ENCODE data around the gene DUS2. TPM values are rescaled to one million over a fixed set of nuclear protein-coding genes. Genes with fewer than 3 reads are reported as not detected.
"Not testable (repeated sequence)": the region's sequence is repeated elsewhere in the genome, so short reads cannot be mapped to it uniquely, and the experiment has no call there.

Gene DUS2
- total and polyA plus RNA-seq, 9 donors = 4.8 to 15.7 (median 8.5) TPM

DNA sequence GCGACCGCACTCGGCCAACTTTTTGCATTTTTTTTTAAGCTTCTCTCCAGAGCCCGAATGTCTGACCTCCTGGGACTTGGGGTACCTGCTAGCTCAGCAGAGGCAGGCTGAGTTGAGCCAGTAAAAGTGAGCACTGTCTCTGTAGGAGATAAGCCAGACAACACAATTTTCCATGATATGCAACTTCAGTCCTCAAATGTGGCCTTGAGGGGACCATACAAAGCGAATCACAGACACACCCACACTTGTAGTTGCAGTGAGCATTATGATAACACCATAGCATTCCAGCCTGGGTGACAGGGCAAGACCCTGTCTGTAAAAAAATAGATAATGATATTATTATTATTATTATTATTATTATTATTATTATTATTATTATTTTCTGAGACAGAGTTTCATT, 26.4 kb upstream of the DUS2 start:
- no peaks in the 10 kb centered on the region for H3K27me3 ChIP-seq
- H3K27ac ChIP-seq = no peak overlapping the region
- TF ChIP-seq EP300 (IDR thresholded peaks at IDR 0.05) = no peak
- no peak for TF ChIP-seq POLR2A (IDR thresholded peaks at IDR 0.05)
- TF ChIP-seq, protein P1, sequence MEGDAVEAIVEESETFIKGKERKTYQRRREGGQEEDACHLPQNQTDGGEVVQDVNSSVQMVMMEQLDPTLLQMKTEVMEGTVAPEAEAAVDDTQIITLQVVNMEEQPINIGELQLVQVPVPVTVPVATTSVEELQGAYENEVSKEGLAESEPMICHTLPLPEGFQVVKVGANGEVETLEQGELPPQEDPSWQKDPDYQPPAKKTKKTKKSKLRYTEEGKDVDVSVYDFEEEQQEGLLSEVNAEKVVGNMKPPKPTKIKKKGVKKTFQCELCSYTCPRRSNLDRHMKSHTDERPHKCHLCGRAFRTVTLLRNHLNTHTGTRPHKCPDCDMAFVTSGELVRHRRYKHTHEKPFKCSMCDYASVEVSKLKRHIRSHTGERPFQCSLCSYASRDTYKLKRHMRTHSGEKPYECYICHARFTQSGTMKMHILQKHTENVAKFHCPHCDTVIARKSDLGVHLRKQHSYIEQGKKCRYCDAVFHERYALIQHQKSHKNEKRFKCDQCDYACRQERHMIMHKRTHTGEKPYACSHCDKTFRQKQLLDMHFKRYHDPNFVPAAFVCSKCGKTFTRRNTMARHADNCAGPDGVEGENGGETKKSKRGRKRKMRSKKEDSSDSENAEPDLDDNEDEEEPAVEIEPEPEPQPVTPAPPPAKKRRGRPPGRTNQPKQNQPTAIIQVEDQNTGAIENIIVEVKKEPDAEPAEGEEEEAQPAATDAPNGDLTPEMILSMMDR (IDR thresholded peaks at IDR 0.05) = no peak
- no peaks in the 10 kb centered on the region for H3K36me3 ChIP-seq
- DNase-seq = no peak
- H3K4me3 ChIP-seq = no peak overlapping the region
- intact Hi-C loops (cut with DNase I) = loop anchor here in 1 of 4 donors (10.0 kb wide), 1 partner anchor 68 kb away; no protein-coding TSS in a partner anchor
- 83 to 91% (median 86%) methylated on average over 5 of the region's 5 CpGs for WGBS, 3 donors
- H3K4me1 ChIP-seq (ENCODE audit: insufficient read depth) = peaks cover 2% of the 10 kb centered on the region
- H3K9me3 ChIP-seq = no peaks in the 10 kb centered on the region

DNA sequence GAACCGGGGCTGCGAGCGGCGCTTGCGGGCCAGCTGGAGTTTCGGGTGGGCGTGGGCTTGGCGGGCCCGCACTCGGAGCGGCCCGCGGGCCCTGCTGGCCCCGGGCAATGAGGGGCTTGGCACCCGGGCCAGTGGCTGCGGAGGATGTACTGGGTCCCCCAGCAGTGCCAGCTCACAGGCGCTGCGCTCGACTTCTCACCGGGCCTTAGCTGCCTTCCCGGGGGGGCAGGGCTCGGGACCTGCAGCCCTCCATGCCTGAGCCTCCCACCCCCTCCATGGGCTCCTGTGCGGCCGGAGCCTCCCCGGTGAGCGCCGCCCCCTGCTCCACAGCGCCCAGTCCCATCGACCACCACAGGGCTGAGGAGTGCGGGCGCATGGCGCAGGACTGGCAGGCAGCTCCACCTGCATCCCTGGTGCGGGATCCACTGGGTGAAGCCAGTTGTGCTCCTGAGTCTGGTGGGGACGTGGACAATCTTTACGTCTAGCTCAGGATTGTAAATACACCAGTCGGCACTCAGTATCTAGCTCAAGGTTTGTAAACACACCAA, 24.8 kb upstream of the DUS2 start:
- H3K27me3 ChIP-seq; H3K4me3 ChIP-seq; DNase-seq; H3K9me3 ChIP-seq; H3K36me3 ChIP-seq; H3K27ac ChIP-seq; H3K4me1 ChIP-seq (ENCODE audit: insufficient read depth): not testable (repeated sequence)
- intact Hi-C loops (cut with DNase I) = loop anchor here in 1 of 4 donors (10.0 kb wide), 1 partner anchor 66 kb away; no protein-coding TSS in a partner anchor
- WGBS, 3 donors = 90 to 95% (median 93%) methylated on average over 31 to 36 of the region's 36 CpGs

DNA sequence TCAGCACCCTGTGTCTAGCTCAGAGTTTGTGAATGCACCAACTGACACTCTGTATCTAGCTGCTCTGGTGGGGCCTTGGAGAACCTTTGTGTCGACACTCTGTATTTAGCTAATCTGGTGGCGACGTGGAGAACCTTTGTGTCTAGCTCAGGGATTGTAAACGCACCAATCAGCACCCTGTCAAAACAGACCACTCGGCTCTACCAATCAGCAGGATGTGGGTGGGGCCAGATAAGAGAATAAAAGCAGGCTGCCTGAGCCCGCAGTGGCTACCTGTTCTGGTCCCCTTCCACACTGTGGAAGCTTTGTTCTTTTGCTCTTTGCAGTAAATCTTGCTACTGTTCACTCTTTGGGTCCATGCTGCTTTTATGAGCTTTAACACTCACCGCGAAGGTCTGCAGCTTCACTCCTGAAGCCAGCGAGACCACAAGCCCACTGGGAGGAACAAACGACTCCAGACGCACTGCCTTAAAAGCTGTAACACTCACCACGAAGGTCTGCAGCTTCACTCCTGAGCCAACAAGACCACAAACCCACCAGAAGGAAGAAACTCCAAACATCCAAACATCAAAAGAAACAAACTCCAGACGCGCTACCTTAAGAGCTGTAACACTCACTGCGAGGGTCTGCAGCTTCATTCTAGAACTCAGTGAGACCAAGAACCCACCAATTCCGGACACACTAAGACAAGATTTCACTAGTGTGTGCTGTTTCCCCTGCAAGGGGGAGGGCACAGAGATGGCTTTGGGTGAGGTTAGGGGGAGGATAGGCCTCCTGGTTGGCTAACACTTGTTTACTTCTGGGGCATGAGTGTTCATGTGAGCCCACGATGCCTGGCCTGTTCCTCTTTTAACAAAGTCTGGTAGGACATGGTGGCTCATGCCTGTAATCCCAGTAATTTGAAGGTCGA, 24.1 kb upstream of the DUS2 start, which contains the start of gene DPEP2:
Gene DPEP2 (minus strand): TSS at position 706 of the 910 bp plus-strand sequence. CDS start 6,272 bp downstream, outside the sequence.
- H3K4me3 ChIP-seq; H3K36me3 ChIP-seq; H3K27me3 ChIP-seq; H3K4me1 ChIP-seq (ENCODE audit: insufficient read depth); H3K9me3 ChIP-seq; DNase-seq; H3K27ac ChIP-seq: not testable (repeated sequence)
- 68% methylated on average over 18 of the region's 18 CpGs for WGBS, 3 donors
- intact Hi-C loops (cut with DNase I) = loop anchor here in 1 of 4 donors (10.0 kb wide), 1 partner anchor 66 kb away; no protein-coding TSS in a partner anchor

DNA sequence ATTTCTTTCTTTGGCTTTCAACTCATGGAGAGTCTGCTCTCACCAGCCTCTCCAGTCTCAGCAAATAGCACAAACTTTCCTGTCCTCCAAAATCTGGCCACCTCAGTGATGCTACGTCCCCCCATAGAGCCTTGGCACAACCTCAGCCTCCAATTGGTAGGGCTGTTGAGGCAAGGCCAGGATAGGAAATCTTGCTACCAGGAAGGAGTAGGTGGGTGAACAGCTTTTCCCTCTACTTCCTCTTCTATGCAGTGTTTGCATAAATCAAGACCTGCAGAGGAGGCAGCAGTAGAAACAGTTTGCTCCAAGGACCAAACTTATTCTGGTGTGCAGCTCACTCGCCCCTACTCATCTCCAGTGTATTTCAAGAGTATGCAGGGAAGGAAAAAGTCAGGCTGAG, 23.1 kb upstream of the DUS2 start:
- H3K27me3 ChIP-seq = no peaks in the 10 kb centered on the region
- H3K4me1 ChIP-seq (ENCODE audit: insufficient read depth) = no peaks in the 10 kb centered on the region
- no peak for DNase-seq
- no peaks in the 10 kb centered on the region for H3K36me3 ChIP-seq
- no peaks in the 10 kb centered on the region for H3K9me3 ChIP-seq
- H3K4me3 ChIP-seq = no peak overlapping the region
- TF ChIP-seq, protein P1 (IDR thresholded peaks at IDR 0.05) = no peak
- no peak for TF ChIP-seq EP300 (IDR thresholded peaks at IDR 0.05)
- intact Hi-C loops (cut with DNase I) = loop anchor here in 1 of 4 donors (10.0 kb wide), 1 partner anchor 65 kb away; no protein-coding TSS in a partner anchor
- H3K27ac ChIP-seq = no peak overlapping the region
- 55 to 66% (median 62%) methylated on average over 2 of the region's 2 CpGs for WGBS, 3 donors

DNA sequence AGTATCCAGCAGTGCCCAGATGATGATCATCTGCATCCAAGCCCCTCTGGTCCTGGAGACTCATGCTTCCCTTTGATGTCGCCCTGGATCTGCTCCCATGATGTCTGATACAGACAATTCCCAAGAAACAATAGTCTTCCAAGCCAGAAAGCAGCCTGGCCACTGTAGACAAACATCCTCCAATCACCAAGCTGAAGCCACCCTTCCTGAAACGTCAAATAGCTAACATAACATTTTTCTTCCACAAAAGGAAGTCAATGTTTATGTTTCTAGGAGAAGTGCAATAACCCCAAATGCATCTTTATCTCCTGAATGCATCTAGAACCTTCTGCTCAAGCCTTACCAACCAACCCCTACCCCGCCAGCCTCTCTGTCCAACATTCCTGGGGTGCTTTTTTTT, 22.6 kb upstream of the DUS2 start:
- intact Hi-C loops (cut with DNase I) = no loop called here
- Histone ChIP-seq H3K9me3 (no peaks in the 10 kb centered on the region), H3K4me3 (no peak overlapping the region), H3K36me3 (no peaks in the 10 kb centered on the region), H3K27me3 (no peaks in the 10 kb centered on the region), H3K4me1 (ENCODE audit: insufficient read depth) (no peaks in the 10 kb centered on the region), H3K27ac (no peak overlapping the region)
- 43 to 47% (median 44%) methylated on average over 3 of the region's 3 CpGs for WGBS, 3 donors
- DNase-seq = no peak
- TF ChIP-seq, protein P1 (IDR thresholded peaks at IDR 0.05) = no peak
- TF ChIP-seq POLR2A (IDR thresholded peaks at IDR 0.05) = no peak
- no peak for TF ChIP-seq EP300 (IDR thresholded peaks at IDR 0.05)

All from ovary (tissue), 9 donors.